Measurements from ENCODE around the gene NUP43.

DNA sequence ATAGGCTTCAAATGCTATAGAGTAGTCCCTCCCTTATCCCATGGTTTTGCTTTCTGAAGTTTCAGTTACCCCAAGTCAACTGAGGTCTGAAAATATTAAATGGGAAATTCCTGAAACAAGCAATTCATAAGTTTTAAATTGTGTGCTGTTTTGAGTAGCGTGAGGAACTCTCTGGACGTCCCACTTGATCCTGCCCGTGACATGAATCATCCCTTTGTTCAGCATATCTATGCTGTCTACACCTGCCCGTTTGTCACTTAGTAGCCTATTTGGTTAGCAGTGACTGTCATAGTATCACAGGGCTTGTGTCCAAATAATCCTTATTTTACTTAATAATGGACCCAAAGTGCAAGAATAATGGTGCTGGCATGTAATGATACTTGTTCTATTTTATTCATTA, 8.2 kb upstream of the NUP43 start:
- TF ChIP-seq, protein P1, sequence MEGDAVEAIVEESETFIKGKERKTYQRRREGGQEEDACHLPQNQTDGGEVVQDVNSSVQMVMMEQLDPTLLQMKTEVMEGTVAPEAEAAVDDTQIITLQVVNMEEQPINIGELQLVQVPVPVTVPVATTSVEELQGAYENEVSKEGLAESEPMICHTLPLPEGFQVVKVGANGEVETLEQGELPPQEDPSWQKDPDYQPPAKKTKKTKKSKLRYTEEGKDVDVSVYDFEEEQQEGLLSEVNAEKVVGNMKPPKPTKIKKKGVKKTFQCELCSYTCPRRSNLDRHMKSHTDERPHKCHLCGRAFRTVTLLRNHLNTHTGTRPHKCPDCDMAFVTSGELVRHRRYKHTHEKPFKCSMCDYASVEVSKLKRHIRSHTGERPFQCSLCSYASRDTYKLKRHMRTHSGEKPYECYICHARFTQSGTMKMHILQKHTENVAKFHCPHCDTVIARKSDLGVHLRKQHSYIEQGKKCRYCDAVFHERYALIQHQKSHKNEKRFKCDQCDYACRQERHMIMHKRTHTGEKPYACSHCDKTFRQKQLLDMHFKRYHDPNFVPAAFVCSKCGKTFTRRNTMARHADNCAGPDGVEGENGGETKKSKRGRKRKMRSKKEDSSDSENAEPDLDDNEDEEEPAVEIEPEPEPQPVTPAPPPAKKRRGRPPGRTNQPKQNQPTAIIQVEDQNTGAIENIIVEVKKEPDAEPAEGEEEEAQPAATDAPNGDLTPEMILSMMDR (conservative IDR thresholded peaks at IDR 0.05; ENCODE audit: low read length), result no peak
- TF ChIP-seq EZH2phosphoT487 (IDR thresholded peaks at IDR 0.05; ENCODE audit: borderline replicate concordance), result no peak
